Gastroesophageal sphincter (tissue), 3 donors: ENCODE measurements around the gene DAPK1.

Source experiments
- EP300 ChIP-seq: sonication (generic); formaldehyde crosslinking; IDR thresholded peaks from one replicate; pipeline ENCODE4 v1.6.1; 2017; ENCODE audit warnings: antibody characterized with exemption, mild to moderate bottlenecking
- POLR2A ChIP-seq, 2 donors: fragments of 450-650 bp; IDR thresholded peaks; one replicate each; pipeline ENCODE4 v1.6.1; 2017; ENCODE audit warnings: antibody characterized with exemption in 2 of 2, mild to moderate bottlenecking in 2 of 2, moderate library complexity in 1 of 2
- POLR2AphosphoS5 ChIP-seq: sonication (generic); formaldehyde crosslinking; IDR thresholded peaks from one replicate; pipeline ENCODE4 v1.6.1; 2017; ENCODE audit warnings: antibody characterized with exemption
- TF ChIP-seq, protein P1 (sequence below), 4 experiments: fragments of 200-600 bp in 2 of 4; fragments of 450-650 bp in 2 of 4; sonication (generic) in 1 of 4; IDR thresholded peaks; one replicate each; pipeline ENCODE4 v1.5.1; 2017 to 2019; ENCODE audit warnings: antibody characterized with exemption in 4 of 4, mild to moderate bottlenecking in 2 of 4, moderate library complexity in 2 of 4

DNA sequence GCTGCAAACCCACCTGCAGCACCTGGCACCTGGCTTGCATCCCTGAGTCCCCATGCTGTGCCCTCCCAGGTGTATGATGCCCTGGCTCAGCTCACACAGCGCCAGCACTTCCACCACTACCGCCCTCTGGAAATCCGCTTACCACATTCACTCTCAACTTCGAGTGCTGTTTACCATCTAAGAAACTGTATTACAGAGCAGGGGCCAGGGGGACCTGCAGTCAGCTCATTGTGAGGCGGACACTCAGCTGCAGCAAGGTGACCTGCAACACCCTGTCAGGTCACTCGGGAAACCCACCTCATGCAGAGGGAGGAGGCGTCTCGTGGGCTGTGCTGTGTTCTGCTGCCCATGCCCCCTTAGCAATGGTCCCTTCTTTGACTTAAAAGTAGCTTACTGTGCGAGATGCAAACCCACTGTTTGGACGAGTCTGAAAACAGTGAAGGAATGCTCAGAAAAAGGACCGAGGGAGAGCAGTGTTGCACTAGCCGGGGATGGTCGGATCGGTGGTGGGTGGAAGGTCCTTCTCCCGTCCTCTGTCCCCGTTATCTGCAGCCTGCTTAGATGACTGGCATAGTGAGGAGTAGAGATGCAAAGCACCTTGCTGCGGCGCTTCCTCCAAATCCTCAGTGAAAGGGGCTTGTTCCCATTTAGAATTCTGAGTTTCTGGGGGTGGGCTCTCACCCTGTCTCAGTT lies 173.1 kb downstream of the DAPK1 start:
- no peak for TF ChIP-seq EP300
- TF ChIP-seq, protein P1, sequence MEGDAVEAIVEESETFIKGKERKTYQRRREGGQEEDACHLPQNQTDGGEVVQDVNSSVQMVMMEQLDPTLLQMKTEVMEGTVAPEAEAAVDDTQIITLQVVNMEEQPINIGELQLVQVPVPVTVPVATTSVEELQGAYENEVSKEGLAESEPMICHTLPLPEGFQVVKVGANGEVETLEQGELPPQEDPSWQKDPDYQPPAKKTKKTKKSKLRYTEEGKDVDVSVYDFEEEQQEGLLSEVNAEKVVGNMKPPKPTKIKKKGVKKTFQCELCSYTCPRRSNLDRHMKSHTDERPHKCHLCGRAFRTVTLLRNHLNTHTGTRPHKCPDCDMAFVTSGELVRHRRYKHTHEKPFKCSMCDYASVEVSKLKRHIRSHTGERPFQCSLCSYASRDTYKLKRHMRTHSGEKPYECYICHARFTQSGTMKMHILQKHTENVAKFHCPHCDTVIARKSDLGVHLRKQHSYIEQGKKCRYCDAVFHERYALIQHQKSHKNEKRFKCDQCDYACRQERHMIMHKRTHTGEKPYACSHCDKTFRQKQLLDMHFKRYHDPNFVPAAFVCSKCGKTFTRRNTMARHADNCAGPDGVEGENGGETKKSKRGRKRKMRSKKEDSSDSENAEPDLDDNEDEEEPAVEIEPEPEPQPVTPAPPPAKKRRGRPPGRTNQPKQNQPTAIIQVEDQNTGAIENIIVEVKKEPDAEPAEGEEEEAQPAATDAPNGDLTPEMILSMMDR (IDR thresholded peaks at IDR 0.05): no peak
- no peak for TF ChIP-seq POLR2A (IDR thresholded peaks at IDR 0.05)
- TF ChIP-seq POLR2AphosphoS5: no peak
